IMR-90 (cell line): ENCODE measurements around the gene USP25. TPM values are rescaled to one million over a fixed set of nuclear protein-coding genes. Genes with fewer than 3 reads are reported as not detected.

ENCODE experiments used
- ATAC-seq: fragments of 200-7000 bp; cut with Tn5 transposase; 2 replicates; pipeline ENCODE4 v1.9.1; 2020; ENCODE audit warnings: low read depth, mild to moderate bottlenecking, moderate library complexity
- BruUV-seq: library from RNA; stranded (reverse); fragments of 400-500 nt; replicated peaks from 2 replicates; lab custom pipeline; 2021; lab: Mats Ljungman, UMichigan
- CTCF ChIA-PET: fragments of 300-600 bp; formaldehyde crosslinking; extraction: SDS; loops from one replicate; lab custom pipeline; 2021; ENCODE audit warnings: antibody characterized with exemption; lab: Yijun Ruan, JAX
- POLR2A ChIA-PET: fragments of 300-600 bp; sonication (Branson Sonifier 250); formaldehyde crosslinking; loops from one replicate; lab custom pipeline; 2022; ENCODE audit warnings: antibody characterized with exemption; ENCODE audit not compliant: unreplicated experiment; lab: Charles Lee
- DNase-seq: peaks from one replicate; pipeline ENCODE4 v3.0.0; 2013
- H2AFZ ChIP-seq: replicated peaks from 2 replicates; pipeline ENCODE3; 2013; ENCODE audit warnings: low read length, mild to moderate bottlenecking; ENCODE audit not compliant: poor library complexity
- H2AK5ac ChIP-seq: 2 replicates; pipeline ENCODE4 v1.6.1; 2013; ENCODE audit warnings: low read depth, low read length, inconsistent platforms
- H2AK9ac ChIP-seq: replicated peaks from 2 replicates; pipeline ENCODE3; 2013; ENCODE audit warnings: mild to moderate bottlenecking, low read depth, low read length, moderate library complexity; ENCODE audit not compliant: poor library complexity
- H2BK120ac ChIP-seq: 2 replicates; pipeline ENCODE4 v1.6.1; 2013; ENCODE audit warnings: low read depth, low read length, inconsistent platforms
- H2BK15ac ChIP-seq: 3 replicates; pipeline ENCODE4 v1.6.1; 2013; ENCODE audit warnings: low read depth, low read length, inconsistent platforms
- H2BK20ac ChIP-seq: 2 replicates; pipeline ENCODE4 v1.6.1; 2013; ENCODE audit warnings: low read depth, mild to moderate bottlenecking, inconsistent platforms, low read length, moderate library complexity
- H2BK5ac ChIP-seq: 2 replicates; pipeline ENCODE4 v1.6.1; 2013; ENCODE audit warnings: mild to moderate bottlenecking, low read depth, low read length, inconsistent platforms; ENCODE audit not compliant: poor library complexity, severe bottlenecking
- H3K14ac ChIP-seq: replicated peaks from 2 replicates; pipeline ENCODE4 v1.6.1; 2013; ENCODE audit warnings: low read depth, low read length, inconsistent platforms
- H3K18ac ChIP-seq: 2 replicates; pipeline ENCODE4 v1.6.1; 2013; ENCODE audit warnings: low read depth, low read length, control low read depth
- H3K23ac ChIP-seq: 2 replicates; pipeline ENCODE4 v1.6.1; 2013; ENCODE audit warnings: low read depth, low read length, inconsistent platforms
- H3K27ac ChIP-seq: 2 replicates; pipeline ENCODE4 v1.5.1; 2013; ENCODE audit warnings: mild to moderate bottlenecking, control low read depth, low read length; ENCODE audit not compliant: insufficient read depth
- H3K27me3 ChIP-seq: 2 replicates; pipeline ENCODE4 v1.6.1; 2013; ENCODE audit warnings: low read length; ENCODE audit not compliant: control insufficient read depth, insufficient read depth
- H3K36me3 ChIP-seq: 2 replicates; pipeline ENCODE4 v1.6.1; 2013; ENCODE audit warnings: low read length, mixed read lengths; ENCODE audit not compliant: control insufficient read depth, insufficient read depth
- H3K4ac ChIP-seq: 2 replicates; pipeline ENCODE4 v1.6.1; 2013; ENCODE audit warnings: low read depth, low read length, inconsistent platforms
- H3K4me1 ChIP-seq: 2 replicates; pipeline ENCODE4 v1.6.1; 2013; ENCODE audit warnings: low read length, mixed read lengths; ENCODE audit not compliant: control insufficient read depth, insufficient read depth
- H3K4me2 ChIP-seq: 2 replicates; pipeline ENCODE4 v1.6.1; 2013; ENCODE audit warnings: low read depth, mild to moderate bottlenecking, control low read depth, low read length, moderate library complexity
- H3K4me3 ChIP-seq: 2 replicates; pipeline ENCODE4 v1.5.1; 2013; ENCODE audit warnings: low read depth, mild to moderate bottlenecking, control low read depth, low read length, moderate library complexity; ENCODE audit not compliant: insufficient read depth
- H3K56ac ChIP-seq: 2 replicates; pipeline ENCODE4 v1.6.1; 2013; ENCODE audit warnings: low read length, inconsistent platforms; ENCODE audit not compliant: insufficient read depth; ENCODE audit errors: extremely low read depth
- H3K79me1 ChIP-seq, 2 experiments: 2 replicates each; pipeline ENCODE4 v1.6.1; 2013; ENCODE audit warnings: low read length in 2 of 2, inconsistent platforms in 1 of 2, low read depth in 1 of 2
- H3K9ac ChIP-seq: 2 replicates; pipeline ENCODE4 v1.6.1; 2013; ENCODE audit warnings: low read depth, low read length, control low read depth
- H3K9me1 ChIP-seq: 2 replicates; pipeline ENCODE4 v1.6.1; 2013; ENCODE audit warnings: low read length, inconsistent platforms; ENCODE audit not compliant: insufficient read depth
- H3K9me3 ChIP-seq: 2 replicates; pipeline ENCODE4 v1.6.1; 2013; ENCODE audit warnings: low read length; ENCODE audit not compliant: control insufficient read depth, insufficient read depth
- H4K20me1 ChIP-seq: 2 replicates; pipeline ENCODE4 v1.6.1; 2013; ENCODE audit warnings: low read length, inconsistent platforms; ENCODE audit not compliant: insufficient read depth
- H4K5ac ChIP-seq: 2 replicates; pipeline ENCODE4 v1.6.1; 2013; ENCODE audit warnings: mild to moderate bottlenecking, low read depth, low read length, control low read depth
- H4K8ac ChIP-seq, 2 experiments: 2 replicates each; pipeline ENCODE4 v1.6.1; 2013; ENCODE audit warnings: low read depth in 2 of 2, low read length in 2 of 2, control low read depth in 1 of 2, inconsistent platforms in 1 of 2
- H4K91ac ChIP-seq: 2 replicates; pipeline ENCODE4 v1.6.1; 2013; ENCODE audit warnings: low read depth, low read length, inconsistent platforms; ENCODE audit not compliant: insufficient read depth
- RCOR1 ChIP-seq: IDR thresholded peaks from 2 replicates; pipeline ENCODE4 v1.6.1; 2012; ENCODE audit warnings: mild to moderate bottlenecking, low read length, improper control_type of control experiment; ENCODE audit not compliant: insufficient replicate concordance
- WGBS, 2 experiments: methylation state at CpG; one replicate each; pipeline versions ENCODE4 v1.1.5 to v1.1.7; 2013; ENCODE audit warnings: missing lambda C conversion rate in 2 of 2; ENCODE audit not compliant: insufficient read length in 1 of 2; ENCODE audit errors: extremely low coverage in 2 of 2; 5-methylcytosine and 5-hydroxymethylcytosine counted together
- dilution Hi-C: fragments of 300-500 bp; cut with HindIII; formaldehyde crosslinking; loops from one replicate; pipeline ENCODE4 v1.14.3; 2018; ENCODE audit warnings: low sequenced_read_pairs; ENCODE audit not compliant: unreplicated experiment
- in situ Hi-C: fragments of 300-500 bp; cut with MboI; formaldehyde crosslinking; loops from 3 replicates; pipeline ENCODE4 v1.14.3; 2019; ENCODE audit warnings: low sequenced_read_pairs, inconsistent platforms, mixed read lengths
- intact Hi-C: fragments of 100-400 bp; cut with micrococcal nuclease; formaldehyde crosslinking; loops from 2 replicates; pipeline ENCODE4 v1.10.0; 2022
- polyA plus RNA-seq, 3 experiments: library from polyadenylated mRNA; depleted of rRNA; stranded (reverse); fragments of >200 nt; gene quantifications; 2 replicates each; pipeline ENCODE4 v1.2.3, GENCODE V29; 2012; ENCODE audit warnings: low replicate concordance in 1 of 3
- total RNA-seq: library from RNA; depleted of rRNA; stranded (reverse); fragments of >200 nt; gene quantifications from 2 replicates; pipeline ENCODE4 v1.2.3, GENCODE V29; 2012

Gene USP25
- total and polyA plus RNA-seq, 2 of the 4 experiments (the other 2 are of a cell fraction), result 9.3 to 23.3 TPM

DNA sequence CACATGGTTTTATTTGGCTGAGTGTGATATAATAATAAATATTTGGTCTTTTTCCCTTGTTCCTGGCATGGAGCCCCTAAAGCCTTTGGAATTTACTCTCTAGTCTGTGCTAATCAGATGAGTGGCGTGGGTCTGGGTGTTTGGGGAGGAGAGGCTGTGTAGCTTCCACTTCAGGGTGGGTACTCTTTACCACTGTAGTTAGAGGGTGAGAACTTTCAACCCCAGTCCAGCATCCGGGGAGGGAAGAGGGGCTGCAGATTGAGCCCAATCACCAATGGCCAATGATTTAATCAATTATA is 20.0 kb downstream of the USP25 start:
- POLR2A ChIA-PET, result no interaction called here
- H3K27ac ChIP-seq, result no peak overlapping the region; the same call in 1 of the 2 replicates
- H3K4ac ChIP-seq, result peak overlapping the region; percentile 40
- H3K18ac ChIP-seq, result peak overlapping the region; percentile 40; the same call in 1 of the 2 replicates
- no peaks in the 10 kb centered on the region for H3K27me3 ChIP-seq
- H2AK5ac ChIP-seq, result peak overlapping the region; percentile 39; the same call in 1 of the 2 replicates
- no peak overlapping the region; the same call in 1 of the 2 replicates for H3K4me2 ChIP-seq
- H3K56ac ChIP-seq, result no peak overlapping the region
- DNase-seq (peak; percentile 18), ATAC-seq (peak; percentile 56)
- no peak overlapping the region for H4K5ac ChIP-seq
- dilution Hi-C loops, result no loop called here
- H4K8ac ChIP-seq, result no peak overlapping the region
- peaks cover 24 to 54% of the 10 kb centered on the region in 2 experiments for H3K79me1 ChIP-seq
- in situ Hi-C loops, result no loop called here
- H2AK9ac ChIP-seq, result peak overlapping the region; percentile 75
- no CpG with 5 or more reads among the region's 2 CpGs for WGBS, 2 experiments
- H4K91ac ChIP-seq, result no peak overlapping the region
- H4K20me1 ChIP-seq, result peaks cover 18% of the 10 kb centered on the region
- TF ChIP-seq RCOR1, result no peak
- no peak overlapping the region for H3K9ac ChIP-seq
- H3K14ac ChIP-seq, result 0 out of 2 replicates have a peak overlapping the region, but pooled peaks have one; percentile 36
- peaks cover 7% of the 10 kb centered on the region for H3K4me1 ChIP-seq
- CTCF ChIA-PET, result no interaction called here
- peaks cover 13% of the 10 kb centered on the region for H3K9me1 ChIP-seq
- peak overlapping the region; percentile 46 for H2AFZ ChIP-seq
- H2BK120ac ChIP-seq, result peak overlapping the region; percentile 36; the same call in 1 of the 2 replicates
- intact Hi-C loops, result loop anchor here (2.0 kb wide), 1 partner anchor 15 kb away; no protein-coding TSS in a partner anchor
- H3K9me3 ChIP-seq, result peaks cover 1% of the 10 kb centered on the region; the same call in 1 of the 2 replicates
- H2BK15ac ChIP-seq, result no peak overlapping the region; the same call in 2 of the 3 replicates
- BruUV-seq, result no TSS peak
- H2BK20ac ChIP-seq, result no peak overlapping the region
- no peak overlapping the region for H2BK5ac ChIP-seq
- H3K23ac ChIP-seq, result 0 out of 2 replicates have a peak overlapping the region, but pooled peaks have one; percentile 31
- no peak overlapping the region for H3K4me3 ChIP-seq
- H3K36me3 ChIP-seq, result no peaks in the 10 kb centered on the region
